Measurements from ENCODE around the gene NECTIN2. TPM values are rescaled to one million over a fixed set of nuclear protein-coding genes. Genes with fewer than 3 reads are reported as not detected.
"Not testable (repeated sequence)": the region's sequence is repeated elsewhere in the genome, so short reads cannot be mapped to it uniquely, and the experiment has no call there.

Gene NECTIN2
- total RNA-seq, 1 donor from 2014 or later = 0.44 TPM

DNA sequence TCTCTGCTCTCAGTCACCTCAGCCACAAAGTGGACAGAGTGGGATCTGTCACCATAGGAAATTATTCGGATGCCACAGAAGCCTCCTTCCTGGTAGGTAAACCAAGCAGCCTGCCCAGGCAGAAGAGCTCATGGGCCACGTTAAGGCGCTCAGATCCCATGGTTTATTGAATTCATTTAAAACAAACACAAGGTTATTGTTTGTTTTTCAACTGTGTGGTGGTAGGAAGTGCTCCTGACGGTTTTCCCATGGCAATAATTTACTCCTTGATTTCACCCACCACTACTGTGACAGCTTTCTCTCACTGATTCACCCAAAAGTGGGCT lies 22.8 kb upstream of the NECTIN2 start:
- intact Hi-C loops (cut with micrococcal nuclease) = no loop called here
- no peak overlapping the region for H3K27ac Mint-ChIP-seq
- no peaks in the 10 kb centered on the region for H3K36me3 Mint-ChIP-seq (ENCODE audit: low read depth)
- H3K4me3 Mint-ChIP-seq = no peak overlapping the region
- no peaks in the 10 kb centered on the region for H3K4me1 Mint-ChIP-seq
- peaks cover 7% of the 10 kb centered on the region for H3K27me3 Mint-ChIP-seq
- DNase-seq = no peak
- H3K9me3 Mint-ChIP-seq = no peaks in the 10 kb centered on the region

DNA sequence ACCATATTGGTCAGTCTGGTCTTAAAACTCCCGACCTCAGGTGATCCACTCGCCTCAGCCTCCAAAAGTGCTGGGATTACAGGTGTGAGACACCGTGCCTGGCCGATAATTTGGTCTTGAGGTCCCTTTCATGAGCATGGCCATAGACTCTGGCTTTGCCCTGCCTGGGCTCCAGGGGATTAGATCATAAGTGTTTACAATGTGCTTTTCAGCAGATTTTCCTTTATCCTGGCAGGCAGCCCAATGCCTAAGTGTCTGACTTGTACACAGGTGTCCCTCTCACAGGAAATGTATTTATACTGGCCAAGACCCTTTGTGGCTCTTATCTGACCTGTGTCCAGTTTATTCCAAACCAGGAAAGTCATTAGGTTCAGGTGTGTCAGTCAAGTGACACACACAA lies 21.3 kb upstream of the NECTIN2 start:
- Mint-ChIP-seq H3K4me3 (no peak overlapping the region), H3K36me3 (ENCODE audit: low read depth) (no peaks in the 10 kb centered on the region), H3K4me1 (no peaks in the 10 kb centered on the region), H3K27me3 (peaks cover 7% of the 10 kb centered on the region), H3K9me3 (no peaks in the 10 kb centered on the region), H3K27ac (no peak overlapping the region)
- intact Hi-C loops (cut with micrococcal nuclease) = no loop called here
- no peak for DNase-seq

DNA sequence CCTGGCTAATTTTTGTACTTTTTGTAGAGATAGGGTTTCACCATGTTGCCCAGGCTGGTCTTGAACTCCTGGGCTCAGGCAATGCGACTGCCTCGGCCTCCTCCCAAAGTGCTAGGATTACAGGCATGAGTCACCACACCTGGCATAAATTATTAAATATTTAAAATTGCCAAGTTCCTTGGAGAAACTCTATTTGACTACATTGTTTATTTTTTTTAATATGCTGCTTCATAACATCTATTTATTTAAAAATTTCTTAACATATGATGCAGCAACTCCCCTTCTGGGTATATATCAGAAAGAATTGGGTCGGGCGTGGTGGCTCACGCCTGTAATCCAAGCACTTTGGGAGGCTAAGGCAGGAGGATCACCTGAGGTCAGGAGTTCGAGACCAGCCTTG lies 13.2 kb upstream of the NECTIN2 start:
- H3K9me3 Mint-ChIP-seq; intact Hi-C loops (cut with micrococcal nuclease); DNase-seq; H3K4me3 Mint-ChIP-seq; H3K27me3 Mint-ChIP-seq; H3K27ac Mint-ChIP-seq; H3K4me1 Mint-ChIP-seq; H3K36me3 Mint-ChIP-seq (ENCODE audit: low read depth): not testable (repeated sequence)

DNA sequence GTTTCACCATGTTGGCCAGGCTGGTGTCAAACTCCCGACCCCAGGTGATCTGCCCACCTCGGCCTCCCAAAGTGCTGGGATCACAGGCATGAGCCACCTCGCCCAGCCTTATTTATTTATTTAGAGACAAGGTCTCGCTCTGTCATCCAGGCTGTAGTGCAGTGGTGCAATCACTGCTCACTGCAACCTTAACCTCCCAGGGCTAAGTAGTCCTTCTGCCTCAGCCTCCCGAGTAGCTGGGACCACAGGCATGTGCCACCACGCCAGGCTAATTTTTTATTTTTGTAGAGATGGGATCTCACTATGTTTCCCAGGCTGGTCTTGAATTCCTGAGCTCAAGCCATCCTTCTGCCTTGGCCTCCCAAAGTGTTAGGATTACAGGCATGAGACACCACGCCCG lies 11.7 kb upstream of the NECTIN2 start:
- H3K4me1 Mint-ChIP-seq; intact Hi-C loops (cut with micrococcal nuclease); H3K27me3 Mint-ChIP-seq; H3K4me3 Mint-ChIP-seq; H3K36me3 Mint-ChIP-seq (ENCODE audit: low read depth); H3K27ac Mint-ChIP-seq; DNase-seq; H3K9me3 Mint-ChIP-seq: not testable (repeated sequence)

DNA sequence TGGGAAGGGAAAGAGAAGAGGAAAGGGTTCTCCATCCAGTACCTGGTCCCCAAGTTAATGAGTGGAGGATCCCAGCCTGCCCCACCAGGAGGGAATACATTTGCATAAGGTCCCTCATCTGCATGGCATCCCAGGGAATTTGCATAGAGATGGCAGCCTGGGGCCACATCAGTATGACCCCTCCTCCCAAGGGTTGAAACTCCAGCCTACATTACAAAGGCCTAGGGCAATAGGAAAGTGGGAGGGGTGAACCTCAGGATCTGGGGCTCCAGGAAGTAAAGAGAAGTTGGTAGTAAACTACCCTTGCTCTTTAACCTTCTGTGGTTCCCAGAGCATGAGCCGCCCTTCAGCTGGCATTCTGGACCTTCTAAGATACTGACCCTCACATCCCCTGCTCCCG lies 6.8 kb upstream of the NECTIN2 start:
- Mint-ChIP-seq H3K27me3 (no peaks in the 10 kb centered on the region), H3K27ac (no peak overlapping the region), H3K4me1 (peaks cover 2% of the 10 kb centered on the region), H3K4me3 (no peak overlapping the region), H3K36me3 (ENCODE audit: low read depth) (no peaks in the 10 kb centered on the region), H3K9me3 (no peaks in the 10 kb centered on the region)
- DNase-seq = no peak
- intact Hi-C loops (cut with micrococcal nuclease) = no loop called here

DNA sequence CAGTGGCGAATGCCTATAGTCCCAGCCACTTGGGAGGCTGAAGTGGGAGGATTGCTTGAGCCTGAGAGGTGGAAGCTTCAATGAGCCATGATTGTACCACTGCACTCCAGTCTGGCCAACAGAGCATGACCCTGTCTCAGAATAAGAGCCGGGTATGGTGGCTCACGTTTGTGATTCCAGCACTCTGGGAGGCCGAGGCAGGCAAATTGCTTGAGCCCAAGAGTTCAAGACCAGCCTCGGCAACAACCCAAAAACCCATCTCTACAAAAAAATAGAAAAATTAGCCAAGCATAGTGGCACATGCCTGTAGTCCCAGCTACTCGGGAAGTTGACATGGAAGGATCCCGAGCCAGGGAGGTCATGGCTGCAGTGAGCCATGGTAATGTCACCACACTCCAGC lies 5.3 kb upstream of the NECTIN2 start:
- intact Hi-C loops (cut with micrococcal nuclease) = loop anchor here (10.0 kb wide), 1 partner anchor 186 kb away; no protein-coding TSS in a partner anchor
- no peak overlapping the region for H3K4me3 Mint-ChIP-seq
- H3K36me3 Mint-ChIP-seq (ENCODE audit: low read depth) = no peaks in the 10 kb centered on the region
- H3K27me3 Mint-ChIP-seq = peaks cover 8% of the 10 kb centered on the region
- H3K27ac Mint-ChIP-seq = no peak overlapping the region
- no peak for DNase-seq
- no peaks in the 10 kb centered on the region for H3K9me3 Mint-ChIP-seq
- peaks cover 11% of the 10 kb centered on the region for H3K4me1 Mint-ChIP-seq

DNA sequence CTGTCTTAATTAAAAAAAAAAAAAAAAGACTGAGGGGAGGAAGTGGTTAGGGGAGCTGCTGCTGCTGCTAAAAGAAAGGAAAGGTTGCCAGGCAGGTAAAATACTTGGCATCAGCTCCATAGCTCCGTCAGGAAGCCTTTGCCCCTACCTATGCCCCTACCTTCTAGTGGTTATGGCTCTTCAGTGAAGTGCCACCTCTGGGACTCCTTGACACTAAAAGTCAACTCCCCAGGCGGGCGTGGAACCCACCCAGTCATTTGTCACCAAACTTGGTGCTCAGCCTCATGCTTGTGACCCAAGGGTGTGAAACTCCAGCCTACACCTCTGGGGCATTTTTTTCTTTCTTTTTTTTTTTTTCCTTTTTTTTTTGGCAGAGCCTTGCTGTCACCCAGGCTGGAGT lies 4.9 kb upstream of the NECTIN2 start:
- no peak overlapping the region for H3K4me3 Mint-ChIP-seq
- peaks cover 11% of the 10 kb centered on the region for H3K27me3 Mint-ChIP-seq
- H3K27ac Mint-ChIP-seq = no peak overlapping the region
- H3K9me3 Mint-ChIP-seq = no peaks in the 10 kb centered on the region
- intact Hi-C loops (cut with micrococcal nuclease) = loop anchor here (10.0 kb wide), 1 partner anchor 186 kb away; no protein-coding TSS in a partner anchor
- peaks cover 11% of the 10 kb centered on the region for H3K4me1 Mint-ChIP-seq
- H3K36me3 Mint-ChIP-seq (ENCODE audit: low read depth) = no peaks in the 10 kb centered on the region
- DNase-seq = peak; percentile 61

DNA sequence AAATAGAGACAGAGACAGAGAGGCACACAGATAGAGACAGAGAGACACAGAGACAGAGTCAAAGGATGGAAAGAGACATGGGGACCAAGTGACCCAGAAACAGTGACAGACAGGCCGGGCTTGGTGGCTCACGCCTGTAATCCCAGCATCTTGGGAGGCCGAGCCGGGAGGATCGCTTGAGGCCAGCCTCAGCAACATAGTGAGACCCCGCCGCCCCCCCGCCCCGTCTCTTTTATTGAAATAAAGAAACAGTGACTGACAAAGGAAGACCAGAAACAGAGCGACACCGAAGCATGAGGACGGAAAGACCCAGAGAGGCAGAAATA lies 848 bp upstream of the NECTIN2 start:
- intact Hi-C loops (cut with micrococcal nuclease) = loop anchor here (1.0 to 10.0 kb wide), 4 partner anchors 45 to 190 kb away; partner anchors contain the start of gene TOMM40
- no peaks in the 10 kb centered on the region for H3K9me3 Mint-ChIP-seq
- H3K27me3 Mint-ChIP-seq = peaks cover 42% of the 10 kb centered on the region
- H3K4me3 Mint-ChIP-seq = peak overlapping the region; percentile 90
- no peaks in the 10 kb centered on the region for H3K36me3 Mint-ChIP-seq (ENCODE audit: low read depth)
- peak overlapping the region; percentile 85 for H3K27ac Mint-ChIP-seq
- H3K4me1 Mint-ChIP-seq = peaks cover 19% of the 10 kb centered on the region
- DNase-seq = no peak

DNA sequence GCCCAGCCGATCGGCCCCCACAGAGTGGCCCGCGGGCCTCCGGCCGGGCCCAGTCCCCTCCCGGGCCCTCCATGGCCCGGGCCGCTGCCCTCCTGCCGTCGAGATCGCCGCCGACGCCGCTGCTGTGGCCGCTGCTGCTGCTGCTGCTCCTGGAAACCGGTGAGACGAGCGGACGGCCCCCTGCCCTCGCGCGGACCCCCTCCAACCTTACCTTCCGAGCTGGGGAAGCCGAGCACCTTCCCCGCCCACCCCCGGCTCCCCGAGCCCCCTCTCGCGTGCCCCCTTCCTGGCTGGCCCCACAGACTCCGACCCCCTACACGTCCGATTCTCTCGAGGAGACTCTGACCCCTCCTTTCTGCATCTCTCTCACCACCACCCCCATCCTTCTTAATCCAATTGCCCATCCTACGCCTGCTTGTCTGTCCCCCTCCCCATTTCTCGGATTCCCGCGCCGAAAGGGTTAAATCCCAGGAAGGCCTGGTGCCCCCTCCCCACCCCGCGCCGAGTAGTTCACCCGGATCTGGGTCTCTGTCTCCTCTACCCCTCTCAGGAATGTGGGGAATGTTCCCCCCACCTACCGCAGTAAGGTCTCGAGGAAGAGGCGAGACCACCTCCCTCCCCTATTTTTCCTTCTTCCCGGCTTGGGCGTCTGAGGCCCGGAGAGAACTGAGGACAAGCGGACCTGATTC lies 502 bp downstream of the NECTIN2 start:
- H3K27ac Mint-ChIP-seq = peak overlapping the region; percentile 34
- no peaks in the 10 kb centered on the region for H3K9me3 Mint-ChIP-seq
- H3K4me3 Mint-ChIP-seq = peak overlapping the region; percentile 90
- H3K27me3 Mint-ChIP-seq = peaks cover 47% of the 10 kb centered on the region
- intact Hi-C loops (cut with micrococcal nuclease) = loop anchor here (10.0 kb wide), 1 partner anchor 192 kb away; no protein-coding TSS in a partner anchor
- no peak for DNase-seq
- H3K4me1 Mint-ChIP-seq = peaks cover 17% of the 10 kb centered on the region
- H3K36me3 Mint-ChIP-seq (ENCODE audit: low read depth) = no peaks in the 10 kb centered on the region

DNA sequence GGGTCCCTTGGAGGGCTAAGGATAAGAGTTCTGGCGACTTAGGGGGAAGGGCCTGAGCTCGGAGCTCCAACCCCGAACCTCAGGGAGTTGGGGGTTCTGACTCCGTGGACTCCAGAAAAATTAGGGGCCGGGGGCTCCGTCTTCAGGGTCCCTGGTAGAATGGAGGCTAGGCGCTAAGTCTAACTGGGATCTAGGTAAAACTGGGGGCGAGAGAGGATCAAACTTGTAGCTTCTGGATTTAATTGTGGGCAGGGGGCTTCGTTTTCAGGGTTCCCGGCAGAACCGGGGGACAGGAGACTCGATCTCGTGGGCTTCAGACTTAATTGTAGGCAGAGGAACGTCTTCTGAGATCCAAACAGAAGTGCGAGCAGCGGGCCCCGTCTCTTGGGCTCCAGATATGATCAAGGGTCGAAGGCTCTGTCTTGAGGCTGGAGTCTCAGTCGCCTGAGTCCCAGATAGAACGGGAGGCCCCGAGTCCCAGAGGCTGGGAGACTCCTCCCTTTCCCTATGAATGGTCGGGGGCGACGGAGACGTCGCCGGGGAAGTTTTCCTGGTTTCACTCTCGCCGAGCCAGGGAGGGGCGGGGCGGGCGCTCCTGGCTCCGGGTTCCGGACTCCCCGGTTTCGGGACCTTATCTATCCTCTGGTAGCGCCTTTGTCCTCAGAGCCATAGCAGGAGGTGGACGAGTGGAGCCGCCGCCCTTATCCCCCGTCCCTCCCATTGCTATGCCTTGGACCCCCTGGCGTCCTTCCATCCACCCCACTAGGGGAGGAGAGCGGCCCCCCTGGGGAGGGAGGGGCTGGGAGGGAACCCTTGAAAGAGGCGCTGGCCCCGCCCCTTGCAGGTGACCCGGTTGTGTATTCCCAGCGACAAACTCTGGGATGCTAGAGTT lies 1.3 kb downstream of the NECTIN2 start:
- no peaks in the 10 kb centered on the region for H3K9me3 Mint-ChIP-seq

DNA sequence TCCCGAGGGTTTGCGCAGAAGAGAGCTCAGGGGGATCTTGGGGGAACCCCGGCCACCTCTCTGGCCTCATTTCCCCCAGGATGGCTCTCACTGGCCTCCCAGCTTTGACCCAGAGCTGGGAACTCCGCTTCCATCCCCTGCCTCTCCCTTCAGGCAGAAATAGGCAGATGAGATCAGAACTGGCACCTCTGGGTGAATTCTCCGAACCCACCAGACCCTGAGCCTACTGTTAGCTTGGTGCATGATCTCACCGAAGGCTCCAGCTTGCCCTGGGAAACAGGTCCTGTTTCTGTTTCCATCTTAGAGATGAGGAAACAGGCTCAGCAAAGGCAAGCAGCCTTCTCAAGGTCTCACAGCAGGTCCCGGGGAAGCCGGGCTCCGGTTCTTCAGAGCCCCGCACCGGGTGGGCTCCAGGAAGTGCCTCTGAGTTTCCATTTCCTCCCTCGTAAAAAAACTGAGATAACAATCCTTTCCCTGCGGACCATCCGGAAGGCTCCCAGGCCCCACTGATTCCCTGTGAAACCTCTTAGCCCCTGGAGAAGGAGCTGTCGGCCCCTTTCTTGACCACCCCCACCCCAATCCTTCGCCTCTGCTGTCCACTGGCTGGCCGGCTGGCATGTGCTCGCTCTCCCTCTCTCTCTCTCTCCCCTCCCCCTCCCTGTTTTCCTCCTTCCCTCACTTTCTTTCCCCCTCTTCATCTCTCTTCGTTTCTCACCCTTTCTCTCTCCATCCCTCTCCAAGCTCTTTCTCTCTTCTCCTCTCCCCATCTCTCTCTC lies 2.1 kb downstream of the NECTIN2 start:
- Mint-ChIP-seq H3K9me3 (no peaks in the 10 kb centered on the region), H3K4me1 (peaks cover 17% of the 10 kb centered on the region), H3K36me3 (ENCODE audit: low read depth) (no peaks in the 10 kb centered on the region), H3K27ac (no peak overlapping the region), H3K4me3 (no peak overlapping the region), H3K27me3 (peaks cover 51% of the 10 kb centered on the region)
- intact Hi-C loops (cut with micrococcal nuclease) = loop anchor here (10.0 kb wide), 1 partner anchor 193 kb away; no protein-coding TSS in a partner anchor
- DNase-seq = peak; percentile 65

More for the DNA sequence above, 1.3 kb downstream of the NECTIN2 start:
- intact Hi-C loops (cut with micrococcal nuclease) = loop anchor here (10.0 kb wide), 1 partner anchor 193 kb away; no protein-coding TSS in a partner anchor
- peak overlapping the region; percentile 82 for H3K4me3 Mint-ChIP-seq
- peak overlapping the region; percentile 20 for H3K27ac Mint-ChIP-seq
- H3K27me3 Mint-ChIP-seq = peaks cover 51% of the 10 kb centered on the region
- no peaks in the 10 kb centered on the region for H3K36me3 Mint-ChIP-seq (ENCODE audit: low read depth)
- peaks cover 17% of the 10 kb centered on the region for H3K4me1 Mint-ChIP-seq
- peak; percentile 65 for DNase-seq

DNA sequence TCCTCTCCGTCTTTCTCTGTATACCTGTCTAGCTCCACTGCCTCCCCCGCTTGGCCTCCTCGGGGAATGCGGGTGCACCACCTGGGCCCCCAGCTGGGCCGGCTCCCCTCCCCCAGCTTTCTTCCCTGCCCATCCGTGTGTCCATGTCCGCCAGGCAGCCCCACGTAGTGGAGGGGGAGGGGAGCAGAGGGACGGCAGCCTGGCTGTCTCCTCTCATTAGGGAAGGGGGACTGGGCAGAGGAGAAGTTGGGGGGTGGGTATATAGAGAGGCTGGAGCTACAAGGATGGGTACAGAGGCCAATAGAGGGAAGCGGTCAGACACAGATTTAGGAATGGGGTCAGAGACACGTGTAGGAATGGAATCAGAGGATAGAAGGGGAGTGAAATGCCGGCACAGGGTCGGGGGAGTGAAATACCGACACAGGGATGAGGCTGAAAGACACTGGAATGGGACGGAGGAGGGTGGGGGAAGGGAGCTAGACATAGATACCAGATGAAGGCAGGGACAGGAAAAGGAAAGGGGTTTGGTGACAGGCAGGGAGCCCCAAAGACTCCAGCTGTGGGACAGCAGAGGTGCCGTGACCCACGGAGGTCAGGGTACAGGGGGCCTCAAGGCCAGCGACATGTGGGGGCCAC lies 2.8 kb downstream of the NECTIN2 start:
- Mint-ChIP-seq H3K27ac (no peak overlapping the region), H3K9me3 (no peaks in the 10 kb centered on the region), H3K27me3 (peaks cover 53% of the 10 kb centered on the region), H3K36me3 (ENCODE audit: low read depth) (no peaks in the 10 kb centered on the region), H3K4me1 (peaks cover 17% of the 10 kb centered on the region), H3K4me3 (no peak overlapping the region)
- no peak for DNase-seq
- intact Hi-C loops (cut with micrococcal nuclease) = loop anchor here (10.0 kb wide), 1 partner anchor 194 kb away; no protein-coding TSS in a partner anchor

DNA sequence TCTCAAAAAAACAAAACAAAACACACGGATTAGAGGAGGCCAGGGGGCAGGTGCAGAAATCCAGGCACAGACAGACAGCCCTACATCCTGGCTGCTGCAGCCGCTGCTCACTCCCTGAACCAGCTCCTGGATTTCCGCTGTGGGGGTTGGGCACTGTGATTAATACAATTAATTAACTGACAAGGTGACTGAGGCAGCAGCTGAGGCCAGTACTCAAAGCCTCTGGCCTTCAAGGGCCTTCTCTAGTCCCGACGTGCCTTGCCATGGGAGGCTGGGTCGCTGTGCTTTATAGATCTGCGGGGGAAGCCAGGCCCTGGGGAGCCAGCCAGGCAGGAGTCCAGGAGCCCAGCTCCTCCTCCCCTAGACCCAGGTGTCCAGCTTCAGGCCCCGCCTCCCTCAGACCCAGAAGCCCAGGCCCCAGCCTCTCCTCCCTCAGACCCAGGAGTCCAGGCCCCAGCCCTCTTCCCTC lies 4.6 kb downstream of the NECTIN2 start:
- H3K4me1 Mint-ChIP-seq = peaks cover 9% of the 10 kb centered on the region
- intact Hi-C loops (cut with micrococcal nuclease) = no loop called here
- H3K4me3 Mint-ChIP-seq = no peak overlapping the region
- peaks cover 46% of the 10 kb centered on the region for H3K27me3 Mint-ChIP-seq
- no peaks in the 10 kb centered on the region for H3K9me3 Mint-ChIP-seq
- no peaks in the 10 kb centered on the region for H3K36me3 Mint-ChIP-seq (ENCODE audit: low read depth)
- DNase-seq = no peak
- no peak overlapping the region for H3K27ac Mint-ChIP-seq
